Heart left ventricle (tissue), 16 donors: ENCODE measurements around the gene THY1. TPM values are rescaled to one million over a fixed set of nuclear protein-coding genes. Genes with fewer than 3 reads are reported as not detected.

ENCODE experiments used
- ATAC-seq, 4 donors: fragments of 200-7000 bp; cut with Tn5 transposase; one replicate each; pipeline ENCODE4 v1.9.1; 2020 to 2022; ENCODE audit warnings: moderate library complexity in 4 of 4, mild to moderate bottlenecking in 3 of 4, moderate number of reproducible peaks in 1 of 4
- DNase-seq, 5 donors: peaks; one replicate each; pipeline ENCODE4 v3.0.0-alpha.2; 2020
- H3K27ac ChIP-seq, 12 donors: fragments of 200-600 bp; sonication (generic) in 4 of 12; one replicate each; pipeline versions ENCODE4 v1.5.0 to v1.8.0; 2016 to 2022; ENCODE audit warnings: mild to moderate bottlenecking in 2 of 12
- H3K27me3 ChIP-seq, 9 donors: fragments of 200-600 bp; sonication (generic) in 2 of 9; one replicate each; pipeline versions ENCODE4 v1.5.1 to v1.8.0; 2016 to 2022; ENCODE audit warnings: mild to moderate bottlenecking in 3 of 9
- H3K36me3 ChIP-seq, 9 donors: fragments of 200-600 bp; sonication (generic) in 2 of 9; one replicate each; pipeline versions ENCODE4 v1.5.0 to v1.8.0; 2018 to 2022; ENCODE audit warnings: mild to moderate bottlenecking in 2 of 9
- H3K4me1 ChIP-seq, 12 donors: fragments of 200-600 bp; sonication (generic) in 4 of 12; one replicate each; pipeline versions ENCODE4 v1.5.0 to v1.8.0; 2016 to 2022; ENCODE audit warnings: mild to moderate bottlenecking in 3 of 12
- H3K4me3 ChIP-seq, 12 donors: fragments of 200-600 bp; sonication (generic) in 4 of 12; one replicate each; pipeline versions ENCODE4 v1.5.0 to v1.8.0; 2017 to 2022; ENCODE audit warnings: mild to moderate bottlenecking in 9 of 12, moderate library complexity in 4 of 12
- H3K9me3 ChIP-seq, 12 donors: fragments of 200-600 bp; sonication (generic) in 4 of 12; one replicate each; pipeline versions ENCODE4 v1.5.0 to v1.8.0; 2016 to 2022; ENCODE audit warnings: mild to moderate bottlenecking in 1 of 12
- CTCF ChIP-seq, 12 donors: fragments of 200-600 bp; sonication (generic) in 4 of 12; IDR thresholded peaks; one replicate each; pipeline versions ENCODE4 v1.5.0 to v1.8.0; 2018 to 2022; ENCODE audit warnings: antibody characterized with exemption in 12 of 12, mild to moderate bottlenecking in 5 of 12
- POLR2A ChIP-seq, 2 donors: fragments of 450-650 bp; IDR thresholded peaks; one replicate each; pipeline ENCODE4 v1.6.1; 2017; ENCODE audit warnings: antibody characterized with exemption in 2 of 2, mild to moderate bottlenecking in 2 of 2, moderate library complexity in 2 of 2
- WGBS, 4 donors: extraction: QIAGEN DNeasy Blood & Tissue Kit in 2 of 4; methylation state at CpG; one replicate each; pipeline versions ENCODE4 v1.1.5 to v1.1.7; 2013 to 2018; 5-methylcytosine and 5-hydroxymethylcytosine counted together
- intact Hi-C, 10 donors: fragments of 100-400 bp; cut with DNase I; formaldehyde crosslinking; loops; one replicate each; pipeline versions ENCODE4 v1.11.1 to v1.14.2; 2022
- polyA plus RNA-seq, 2 donors: library from polyadenylated mRNA; stranded (reverse); fragments of 200-250 nt; gene quantifications; one replicate each; pipeline ENCODE4 v1.2.3, GENCODE V29; 2013
- total RNA-seq, 9 donors: library from RNA; depleted of rRNA in 2 of 9; stranded (reverse); fragments of >200 nt in 2 of 9; fragmentation: NEBNext Ultra II Directional in 3 of 9; extraction: Animal tissue kit (Norgen Biotek cat#: 25700) in 3 of 9; gene quantifications; one replicate each; pipeline versions ENCODE4 v1.1.0 to v1.2.4, GENCODE V29; 2016 to 2023
- donor health status: ischemic (EF 13 %, LVEDD 7.1; RV severe dilation, severe dysfunction).
- donor health status: healthy with polysubstance abuse.
- donor health status: DM: no; HTN: yes; CAD: no.
- donor health status: DM: no; HTN: no; CAD: no.
- donor health status: ischemic (EF 25% LVEDD 6.9; RV normal size, moderate dysfunction).
- donor health status: ischemic (EF 25% LVEDD 5.7; RV mildly dilated, moderate dysfunction).
- donor health status: healthy.
- donor health status: DM: yes; HTN: yes; CAD: no.
- donor health status: ischemic (EF 35%, LVEDD 5.7; RV mildly dilated, moderate dysfunction).
- donor health status: nonischemic (EF 11% LVEDD 7.7; RV severe dilation, severe dysfunction).
- donor health status: DM: yes; HTN: yes; CAD: no.
- donor health status: PGD.
- donor health status: ischemic (EF 29% LVEDD 5.4; RV normal size, mild dysfunction).
- donor health status: nonischemic (EF 23%, LVEDD 6.1; RV moderate dilation, normal function).

The THY1 gene
- total and polyA plus RNA-seq, 11 donors, result 0.80 to 57.8 (median 5.8) TPM; not detected in 1

- ATAC-seq, result no peak
- TF ChIP-seq CTCF (IDR thresholded peaks at IDR 0.05), result no peak
- no peak for TF ChIP-seq POLR2A (IDR thresholded peaks at IDR 0.05)
- peak in 2 of 5 donors; percentile 19 to 34 for DNase-seq
- Histone ChIP-seq H3K27ac (peak overlapping the region; percentile 59 to 100 (median 93)), H3K27me3 (peaks cover 0 to 7% (median 0%) of the 10 kb centered on the region in 9 donors), H3K4me1 (peaks cover 0 to 73% (median 48%) of the 10 kb centered on the region in 12 donors), H3K4me3 (peak overlapping the region; percentile 24 to 79 (median 58)), H3K36me3 (no peaks in the 10 kb centered on the region), H3K9me3 (no peaks in the 10 kb centered on the region)
- intact Hi-C loops, result loop anchor here in 1 of 10 donors (5.0 kb wide), 1 partner anchor 36 kb away; the partner anchor contains the start of gene C1QTNF5
- 25 to 61% (median 45%) methylated on average over 6 of the region's 6 CpGs for WGBS, 4 donors
These were observed 44.9 kb downstream of the THY1 start for GRCh38 chr11:119377961-119378667.

GRCh38 chr11:119377112-119377901 is 45.7 kb downstream of the THY1 start:
- peak in 1 of 2 donors; percentile 27 for TF ChIP-seq POLR2A (IDR thresholded peaks at IDR 0.05)
- TF ChIP-seq CTCF (IDR thresholded peaks at IDR 0.05), result no peak
- ATAC-seq, result peak in 2 of 4 donors; percentile 3 to 5
- Histone ChIP-seq H3K36me3 (no peaks in the 10 kb centered on the region), H3K27ac (peak overlapping the region; percentile 31 to 100 (median 93)), H3K9me3 (no peaks in the 10 kb centered on the region), H3K4me3 (peak overlapping the region in 11 of 12 donors; percentile 14 to 79 (median 58)), H3K27me3 (peaks cover 0 to 7% (median 0%) of the 10 kb centered on the region in 9 donors), H3K4me1 (peaks cover 0 to 81% (median 52%) of the 10 kb centered on the region in 12 donors)
- 30 to 44% (median 36%) methylated on average over 10 to 12 of the region's 12 CpGs for WGBS, 4 donors
- intact Hi-C loops, result loop anchor here in 1 of 10 donors (5.0 kb wide), 1 partner anchor 35 kb away; the partner anchor contains the start of gene C1QTNF5
- DNase-seq, result peak in 3 of 5 donors; percentile 60 to 67 (median 62)

- H3K27ac ChIP-seq, result peak overlapping the region; percentile 59 to 100 (median 93)
- no peaks in the 10 kb centered on the region for H3K36me3 ChIP-seq
- WGBS, 4 donors, result 38 to 50% (median 43%) methylated on average over 5 to 11 of the region's 11 CpGs
- no peak for TF ChIP-seq POLR2A (IDR thresholded peaks at IDR 0.05)
- TF ChIP-seq CTCF (IDR thresholded peaks at IDR 0.05), result no peak
- H3K4me3 ChIP-seq, result peak overlapping the region in 10 of 12 donors; percentile 7 to 79 (median 58)
- no peaks in the 10 kb centered on the region for H3K9me3 ChIP-seq
- intact Hi-C loops, result loop anchor here in 1 of 10 donors (5.0 kb wide), 1 partner anchor 34 kb away; the partner anchor contains the start of gene C1QTNF5
- peaks cover 0 to 82% (median 51%) of the 10 kb centered on the region in 12 donors for H3K4me1 ChIP-seq
- ATAC-seq (peak; percentile 5 to 28 (median 22)), DNase-seq (peak in 3 of 5 donors; percentile 28 to 77 (median 66))
- peaks cover 0 to 7% (median 0%) of the 10 kb centered on the region in 9 donors for H3K27me3 ChIP-seq
These were observed 46.6 kb downstream of the THY1 start for GRCh38 chr11:119376197-119376847.
